GM19238 (cell line): Measurements from ENCODE around the gene MCOLN1.
"Not testable (repeated sequence)": the region's sequence is repeated elsewhere in the genome, so short reads cannot be mapped to it uniquely, and the experiment has no call there.

Experiments used
- DNase-seq: peaks from one replicate; pipeline ENCODE4 v3.0.0; 2011; ENCODE audit warnings: low spot score; ENCODE audit not compliant: insufficient read length

MCOLN1 gene

GRCh38 chr19:7524992-7525739, 2.7 kb downstream of the MCOLN1 start:
- no peak for DNase-seq

DNA sequence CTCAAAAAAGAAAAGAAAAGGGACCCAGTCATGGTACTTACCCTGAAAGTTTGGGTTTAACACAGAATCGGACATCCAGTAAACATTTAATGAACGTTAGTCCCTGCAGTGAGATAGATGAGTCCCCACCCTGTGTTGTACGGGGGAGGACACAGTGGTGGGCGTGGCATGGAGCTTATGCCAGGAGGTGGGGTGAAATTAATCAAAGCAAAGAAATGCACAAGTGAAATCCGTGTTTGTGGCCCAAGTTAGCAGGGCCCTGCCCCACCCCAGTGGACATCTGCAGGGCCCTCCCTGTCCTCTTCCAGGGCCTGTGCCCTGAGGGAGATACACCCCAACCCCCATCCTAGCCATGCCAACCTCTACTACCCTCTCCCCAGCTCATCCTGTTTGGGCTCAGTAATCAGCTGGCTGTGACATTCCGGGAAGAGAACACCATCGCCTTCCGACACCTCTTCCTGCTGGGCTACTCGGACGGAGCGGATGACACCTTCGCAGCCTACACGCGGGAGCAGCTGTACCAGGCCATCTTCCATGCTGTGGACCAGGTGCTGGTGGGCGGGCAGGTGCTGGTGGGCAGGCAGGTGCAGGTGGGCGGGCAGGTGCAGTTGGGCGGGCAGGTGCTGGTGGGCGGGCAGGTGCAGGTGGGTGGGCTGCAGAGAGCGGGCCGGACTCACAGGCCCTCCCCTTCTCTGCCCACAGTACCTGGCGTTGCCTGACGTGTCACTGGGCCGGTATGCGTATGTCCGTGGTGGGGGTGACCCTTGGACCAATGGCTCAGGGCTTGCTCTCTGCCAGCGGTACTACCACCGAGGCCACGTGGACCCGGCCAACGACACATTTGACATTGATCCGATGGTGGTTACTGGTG, 3.9 kb downstream of the MCOLN1 start:
- no peak for DNase-seq

DNA sequence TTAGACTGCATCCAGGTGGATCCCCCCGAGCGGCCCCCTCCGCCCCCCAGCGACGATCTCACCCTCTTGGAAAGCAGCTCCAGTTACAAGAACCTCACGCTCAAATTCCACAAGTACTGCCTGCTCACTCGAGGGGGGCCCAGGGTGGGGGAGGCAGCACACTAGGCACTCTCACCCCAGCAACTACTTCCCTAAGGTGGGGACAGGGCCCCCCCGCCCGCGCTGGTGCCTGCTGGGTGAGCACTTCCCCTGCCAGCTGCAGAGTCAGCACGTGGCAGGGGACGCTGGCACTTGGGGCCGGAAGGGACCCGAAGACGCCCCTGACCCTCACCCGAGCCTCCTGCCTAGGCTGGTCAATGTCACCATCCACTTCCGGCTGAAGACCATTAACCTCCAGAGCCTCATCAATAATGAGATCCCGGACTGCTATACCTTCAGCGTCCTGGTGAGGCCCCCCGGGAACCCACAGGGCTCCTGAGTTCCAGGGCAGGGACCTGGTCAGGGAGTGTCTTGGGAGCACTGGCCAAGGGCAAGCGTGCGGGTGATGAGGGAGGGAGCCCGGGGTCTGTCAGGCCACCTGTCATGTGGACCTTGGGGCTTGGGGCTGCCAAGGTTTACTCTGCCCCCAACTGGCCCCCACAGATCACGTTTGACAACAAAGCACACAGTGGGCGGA, 5.2 kb downstream of the MCOLN1 start:
- DNase-seq: no peak

GRCh38 chr19:7528192-7528519, 5.7 kb downstream of the MCOLN1 start:
- no peak for DNase-seq

DNA sequence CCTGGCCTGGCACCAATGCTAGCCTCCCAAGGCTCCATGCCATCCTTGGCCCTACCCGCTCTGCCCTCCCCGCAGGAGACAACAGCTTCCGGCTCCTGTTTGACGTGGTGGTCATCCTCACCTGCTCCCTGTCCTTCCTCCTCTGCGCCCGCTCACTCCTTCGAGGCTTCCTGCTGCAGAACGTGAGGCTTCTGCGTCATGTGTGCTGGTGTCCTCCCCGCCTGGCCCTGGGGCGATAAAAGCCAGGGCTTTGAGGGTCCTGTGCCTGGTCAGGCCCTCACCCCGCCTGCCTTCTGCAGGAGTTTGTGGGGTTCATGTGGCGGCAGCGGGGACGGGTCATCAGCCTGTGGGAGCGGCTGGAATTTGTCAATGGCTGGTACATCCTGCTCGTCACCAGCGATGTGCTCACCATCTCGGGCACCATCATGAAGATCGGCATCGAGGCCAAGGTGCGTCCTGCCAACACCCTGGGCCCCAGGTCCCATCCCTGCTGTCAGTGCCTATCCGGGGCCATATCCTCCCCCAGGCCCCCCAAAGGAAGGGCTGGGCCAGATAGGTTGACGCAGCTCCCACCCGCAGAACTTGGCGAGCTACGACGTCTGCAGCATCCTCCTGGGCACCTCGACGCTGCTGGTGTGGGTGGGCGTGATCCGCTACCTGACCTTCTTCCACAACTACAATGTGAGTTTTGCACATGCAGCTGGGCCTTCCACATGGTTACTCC, 6.3 kb downstream of the MCOLN1 start:
- DNase-seq: no peak

- DNase-seq: no peak
These were observed 6.8 kb downstream of the MCOLN1 start for GRCh38 chr19:7529246-7529600.

DNA sequence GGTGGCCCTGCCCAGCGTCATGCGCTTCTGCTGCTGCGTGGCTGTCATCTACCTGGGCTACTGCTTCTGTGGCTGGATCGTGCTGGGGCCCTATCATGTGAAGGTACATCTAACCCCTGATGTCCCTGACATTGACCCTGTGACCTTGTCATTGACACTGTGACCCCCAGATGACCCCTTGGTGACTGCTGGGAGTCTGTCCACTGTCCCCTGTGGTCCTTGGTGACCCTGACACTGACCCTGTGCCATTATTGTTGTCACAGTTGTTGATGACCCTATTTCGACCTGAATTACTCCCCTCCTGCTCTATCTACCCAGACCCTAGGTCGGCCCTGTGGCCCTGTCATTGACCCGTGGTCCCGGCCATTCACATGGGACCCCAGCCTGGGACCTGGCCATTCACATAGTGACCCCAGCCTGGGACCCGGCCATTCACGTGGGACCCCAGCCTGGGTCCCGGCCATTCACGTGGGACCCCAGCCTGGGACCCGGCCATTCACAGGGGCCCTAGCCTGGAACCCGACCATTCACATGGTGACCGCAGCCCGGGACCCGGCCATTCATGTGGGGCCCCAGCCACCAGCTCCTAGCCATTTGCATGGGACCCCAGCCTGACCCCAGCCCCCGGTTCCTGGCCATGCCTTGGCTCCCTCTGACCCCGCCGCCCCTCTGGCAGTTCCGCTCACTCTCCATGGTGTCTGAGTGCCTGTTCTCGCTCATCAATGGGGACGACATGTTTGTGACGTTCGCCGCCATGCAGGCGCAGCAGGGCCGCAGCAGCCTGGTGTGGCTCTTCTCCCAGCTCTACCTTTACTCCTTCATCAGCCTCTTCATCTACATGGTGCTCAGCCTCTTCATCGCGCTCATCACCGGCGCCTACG, 7.4 kb downstream of the MCOLN1 start:
- no peak for DNase-seq

- no peak for DNase-seq
These were observed 11.0 kb downstream of the MCOLN1 start for GRCh38 chr19:7533281-7533885.

DNA sequence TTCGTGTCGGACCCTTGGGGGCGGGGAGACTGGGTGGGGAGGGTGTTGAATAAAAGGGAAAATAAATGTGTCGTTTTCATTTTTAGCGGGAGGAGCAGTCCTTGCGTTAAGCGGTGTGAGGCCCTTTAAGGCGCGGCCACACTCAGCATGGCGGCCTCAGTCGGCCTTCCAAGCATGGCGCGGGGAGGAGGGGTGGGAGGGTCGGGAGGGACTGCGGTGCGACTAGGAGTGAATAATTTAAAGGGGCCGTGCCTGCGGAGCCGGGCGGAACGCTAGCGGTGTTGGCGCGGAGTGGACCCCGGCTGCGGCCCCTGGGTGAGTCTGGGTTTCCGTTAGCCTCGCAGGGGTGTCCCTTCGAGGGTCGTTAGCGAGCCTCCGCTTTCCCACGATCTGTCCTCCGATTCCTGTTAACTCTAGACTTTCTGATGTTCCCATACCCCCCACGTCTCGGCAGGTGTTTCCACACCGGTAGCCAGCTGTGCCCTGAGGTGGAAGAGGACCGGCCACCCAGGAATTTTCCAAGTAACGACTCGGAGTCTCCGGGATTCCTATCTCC, 11.6 kb downstream of the MCOLN1 start:
- DNase-seq: peak; percentile 97

GRCh38 chr19:7534531-7535046, 12.2 kb downstream of the MCOLN1 start:
- peak; percentile 47 for DNase-seq

DNA sequence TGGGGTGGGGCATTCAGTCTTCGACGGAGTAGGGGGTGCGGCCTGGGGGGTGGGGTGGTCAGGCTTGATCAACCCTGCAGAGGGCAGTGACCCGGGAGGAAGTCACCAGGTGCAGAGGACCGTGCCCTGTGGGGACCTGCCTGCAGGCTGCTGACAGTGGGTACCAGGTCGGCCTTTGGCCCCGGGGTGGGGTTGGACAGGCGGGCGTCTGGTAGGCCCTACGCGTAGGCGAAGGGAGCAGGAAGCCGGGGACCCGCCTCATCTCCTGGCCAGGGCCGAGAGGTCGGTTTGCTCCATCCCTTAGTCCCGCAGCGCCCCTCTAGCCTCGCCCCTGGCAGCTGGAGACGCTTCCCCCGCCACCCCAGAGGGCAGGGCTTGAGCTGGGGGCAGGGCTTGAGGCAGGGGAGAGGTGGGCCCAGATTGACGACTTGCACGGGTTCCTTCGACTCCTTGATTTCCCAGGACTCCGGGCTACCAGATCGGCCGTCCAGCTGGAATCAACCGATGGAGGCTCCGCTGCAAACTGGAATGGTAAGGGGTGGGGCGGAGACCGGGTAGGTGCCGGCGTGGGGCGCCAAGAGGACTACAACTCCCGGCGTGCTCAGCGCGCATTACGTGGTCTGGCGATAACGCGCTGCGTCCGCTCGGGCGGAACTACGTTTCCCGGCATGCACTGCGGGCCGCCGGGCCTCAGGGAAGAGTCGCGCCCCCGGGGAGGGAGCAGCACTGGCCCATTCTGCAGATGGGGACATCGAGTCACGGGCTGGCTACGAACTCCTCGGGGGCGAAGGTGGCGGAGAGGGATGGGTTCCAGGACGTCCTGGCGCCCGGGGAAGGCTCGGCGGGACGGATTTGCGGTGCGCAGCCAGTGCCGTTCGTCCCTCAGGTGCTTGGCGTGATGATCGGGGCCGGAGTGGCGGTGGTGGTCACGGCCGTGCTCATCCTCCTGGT, 12.9 kb downstream of the MCOLN1 start, which contains the start of gene PNPLA6:
PNPLA6 (plus strand) TSS at position 671 of the 951 bp plus-strand sequence; CDS start at position 743, 72 bp downstream.
- peak; percentile 97 for DNase-seq

DNA sequence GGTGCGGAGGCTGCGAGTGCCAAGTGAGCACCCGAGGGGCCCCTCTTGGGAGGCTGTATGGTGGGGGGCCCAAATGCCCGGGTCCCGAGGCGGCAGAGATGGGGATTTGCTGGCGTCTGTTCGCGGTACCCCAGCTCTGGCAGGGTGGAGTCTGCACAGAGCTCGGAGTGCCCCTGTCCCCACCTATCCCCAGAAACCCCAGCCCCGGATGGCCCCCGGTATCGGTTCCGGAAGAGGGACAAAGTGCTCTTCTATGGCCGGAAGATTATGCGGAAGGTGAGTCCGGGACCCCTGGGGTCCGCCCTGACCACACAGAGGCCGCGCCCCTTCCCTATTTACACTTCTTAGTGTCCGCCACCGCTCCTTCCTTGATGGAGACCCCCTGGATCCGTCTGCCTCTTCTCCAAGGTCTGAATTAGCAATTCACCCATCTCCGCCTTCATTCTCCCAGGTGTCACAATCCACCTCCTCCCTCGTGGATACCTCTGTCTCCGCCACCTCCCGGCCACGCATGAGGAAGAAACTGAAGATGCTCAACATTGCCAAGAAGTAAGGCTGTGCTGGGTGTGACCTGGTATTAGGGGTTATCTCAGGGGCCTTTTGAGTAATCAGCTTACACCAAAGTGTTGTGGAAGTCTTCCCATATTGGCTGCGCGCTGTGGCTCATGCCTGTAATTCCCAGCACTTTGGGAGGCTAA, 13.7 kb downstream of the MCOLN1 start:
- DNase-seq: no peak

- not testable (repeated sequence) for DNase-seq
These were observed 16.6 kb downstream of the MCOLN1 start for GRCh38 chr19:7538990-7539389.

GRCh38 chr19:7539827-7540425, 17.5 kb downstream of the MCOLN1 start:
- no peak for DNase-seq

DNA sequence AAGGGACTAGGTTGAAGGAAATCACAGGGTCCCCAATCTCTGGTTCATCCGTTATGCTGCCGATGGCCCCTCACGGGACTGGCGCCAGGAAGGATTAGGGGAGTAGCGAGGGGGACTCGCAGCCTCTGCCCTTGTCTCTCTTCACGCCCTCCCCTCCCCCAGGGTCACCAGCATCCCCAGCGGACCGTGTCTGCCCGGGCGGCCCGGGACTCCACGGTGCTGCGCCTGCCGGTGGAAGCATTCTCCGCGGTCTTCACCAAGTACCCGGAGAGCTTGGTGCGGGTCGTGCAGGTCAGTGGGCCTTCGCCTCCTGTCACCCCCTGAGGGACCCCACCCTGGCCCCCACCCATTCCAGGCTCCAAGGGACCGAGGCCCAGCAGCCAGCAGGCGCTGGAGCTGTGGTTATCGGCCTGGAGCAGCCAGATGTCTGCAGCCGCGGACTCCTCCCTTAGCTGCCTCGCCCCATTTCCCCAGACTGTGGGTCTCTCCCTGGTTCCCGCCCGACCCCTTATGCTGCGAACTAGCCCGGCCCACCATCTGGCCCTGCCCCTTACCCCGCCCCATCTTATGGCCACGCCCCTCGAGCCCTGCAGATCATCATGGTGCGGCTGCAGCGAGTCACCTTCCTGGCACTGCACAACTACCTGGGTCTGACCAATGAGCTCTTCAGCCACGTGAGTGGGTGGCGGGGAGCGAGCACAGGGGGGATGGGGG, 18.5 kb downstream of the MCOLN1 start:
- no peak for DNase-seq

DNA sequence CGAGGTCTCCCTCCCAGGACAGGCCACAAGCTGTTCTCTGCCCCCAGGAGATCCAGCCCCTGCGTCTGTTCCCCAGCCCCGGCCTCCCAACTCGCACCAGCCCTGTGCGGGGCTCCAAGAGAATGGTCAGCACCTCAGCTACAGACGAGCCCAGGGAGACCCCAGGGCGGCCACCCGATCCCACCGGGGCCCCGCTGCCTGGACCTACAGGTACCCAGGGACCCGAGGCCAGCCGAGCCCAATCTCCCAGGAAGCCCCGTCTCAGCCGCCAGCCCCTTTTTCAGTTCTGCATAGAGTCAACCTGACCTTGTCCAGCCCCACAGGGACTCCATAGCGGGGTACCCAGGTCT, 19.0 kb downstream of the MCOLN1 start:
- DNase-seq: no peak
